Stimulated activated naive CD8-positive, alpha-beta T cell treated with anti-CD3 and anti-CD28 coated beads, Interleukin-15, amount 100 ng/mL, for 72 hours (primary cell): ENCODE data around the gene SUMO1.
"Not testable (repeated sequence)": the region's sequence is repeated elsewhere in the genome, so short reads cannot be mapped to it uniquely, and the experiment has no call there.

Experiments
- ATAC-seq: fragments of 150-1000 bp; cut with Tn5 transposase; 2 replicates; pipeline ENCODE4 v1.10.0; 2021; ENCODE audit warnings: mild to moderate bottlenecking, moderate library complexity
- DNase-seq, 2 donors: peaks; one replicate each; pipeline ENCODE4 v3.0.0; 2021 to 2022
- H3K27ac Mint-ChIP-seq, 2 donors: one replicate each; pipeline ENCODE4 v1.8.0; 2022; ENCODE audit warnings: mild to moderate bottlenecking in 2 of 2, mixed read lengths in 2 of 2, moderate library complexity in 2 of 2
- H3K27me3 Mint-ChIP-seq: one replicate; pipeline ENCODE4 v1.8.0; 2022; ENCODE audit warnings: mixed read lengths
- H3K4me1 Mint-ChIP-seq: one replicate; pipeline ENCODE4 v1.8.0; 2022; ENCODE audit warnings: mild to moderate bottlenecking, mixed read lengths
- H3K4me3 Mint-ChIP-seq, 2 donors: one replicate each; pipeline ENCODE4 v1.8.0; 2022; ENCODE audit warnings: mild to moderate bottlenecking in 2 of 2, mixed read lengths in 2 of 2, moderate library complexity in 1 of 2
- H3K9me3 Mint-ChIP-seq, 2 donors: one replicate each; pipeline ENCODE4 v1.8.0; 2022; ENCODE audit warnings: mixed read lengths in 2 of 2

SUMO1 gene

GRCh38 chr2:202238234-202239197, at the start of gene SUMO1:
Gene SUMO1 (minus strand): TSS chr2:202238597. CDS start chr2:202238451, 146 bp downstream.
- no peaks in the 10 kb centered on the region for H3K27me3 Mint-ChIP-seq
- peak; percentile 98 for ATAC-seq
- peak within 1 kb of the TSS; percentile 98 to 99 for H3K27ac Mint-ChIP-seq
- H3K9me3 Mint-ChIP-seq: no peaks in the 10 kb centered on the region
- H3K4me1 Mint-ChIP-seq: peaks cover 29% of the 10 kb centered on the region
- peak; percentile 83 to 91 for DNase-seq
- peak within 1 kb of the TSS; percentile 98 to 99 for H3K4me3 Mint-ChIP-seq

- H3K4me1 Mint-ChIP-seq: peaks cover 7% of the 10 kb centered on the region
- peak overlapping the region in 1 of 2 donors; percentile 76 for H3K27ac Mint-ChIP-seq
- H3K9me3 Mint-ChIP-seq: no peaks in the 10 kb centered on the region
- H3K27me3 Mint-ChIP-seq: no peaks in the 10 kb centered on the region
- ATAC-seq (no peak), DNase-seq (no peak)
- no peak overlapping the region for H3K4me3 Mint-ChIP-seq
Measured at GRCh38 chr2:202286595-202286994, 48.2 kb upstream of the SUMO1 start.

GRCh38 chr2:202278944-202279343, 40.5 kb upstream of the SUMO1 start:
- DNase-seq: no peak
- H3K4me1 Mint-ChIP-seq: peaks cover 38% of the 10 kb centered on the region
- no peak for ATAC-seq
- H3K9me3 Mint-ChIP-seq: no peaks in the 10 kb centered on the region
- H3K27me3 Mint-ChIP-seq: no peaks in the 10 kb centered on the region
- no peak overlapping the region for H3K4me3 Mint-ChIP-seq
- peak overlapping the region; percentile 97 to 98 for H3K27ac Mint-ChIP-seq

GRCh38 chr2:202278036-202278760, 39.8 kb upstream of the SUMO1 start:
- Mint-ChIP-seq H3K4me1 (peaks cover 38% of the 10 kb centered on the region), H3K4me3 (peak overlapping the region; percentile 48 to 79), H3K9me3 (no peaks in the 10 kb centered on the region), H3K27ac (peak overlapping the region; percentile 97 to 98), H3K27me3 (no peaks in the 10 kb centered on the region)
- DNase-seq: peak; percentile 46 to 58
- ATAC-seq: peak; percentile 95

GRCh38 chr2:202276078-202276720, 37.8 kb upstream of the SUMO1 start:
- peak overlapping the region; percentile 61 to 76 for H3K4me3 Mint-ChIP-seq
- H3K27me3 Mint-ChIP-seq, DNase-seq, H3K9me3 Mint-ChIP-seq: not testable (repeated sequence)
- H3K27ac Mint-ChIP-seq: peak overlapping the region; percentile 76 to 97
- peak; percentile 68 for ATAC-seq
- peaks cover 50% of the 10 kb centered on the region for H3K4me1 Mint-ChIP-seq

GRCh38 chr2:202270487-202270886, 32.1 kb upstream of the SUMO1 start:
- DNase-seq (no peak), ATAC-seq (no peak)
- Mint-ChIP-seq H3K9me3 (no peaks in the 10 kb centered on the region), H3K27ac (peak overlapping the region in 1 of 2 donors; percentile 89), H3K4me3 (peak overlapping the region; percentile 60 to 73), H3K4me1 (peaks cover 34% of the 10 kb centered on the region), H3K27me3 (no peaks in the 10 kb centered on the region)

GRCh38 chr2:202269585-202269984, 31.2 kb upstream of the SUMO1 start:
- Mint-ChIP-seq H3K9me3 (no peaks in the 10 kb centered on the region), H3K4me1 (peaks cover 32% of the 10 kb centered on the region), H3K27ac (peak overlapping the region in 1 of 2 donors; percentile 34), H3K4me3 (peak overlapping the region; percentile 57 to 73), H3K27me3 (no peaks in the 10 kb centered on the region)
- ATAC-seq (no peak), DNase-seq (no peak)

GRCh38 chr2:202267495-202267894, 29.1 kb upstream of the SUMO1 start:
- H3K4me3 Mint-ChIP-seq: peak overlapping the region in 1 of 2 donors; percentile 80
- peak; percentile 32 for ATAC-seq
- H3K27me3 Mint-ChIP-seq: no peaks in the 10 kb centered on the region
- DNase-seq: no peak
- H3K9me3 Mint-ChIP-seq: no peaks in the 10 kb centered on the region
- H3K4me1 Mint-ChIP-seq: peaks cover 40% of the 10 kb centered on the region
- H3K27ac Mint-ChIP-seq: peak overlapping the region; percentile 89 to 90

- peak within 1 kb of the TSS; percentile 78 to 86 for H3K27ac Mint-ChIP-seq
- no peaks in the 10 kb centered on the region for H3K27me3 Mint-ChIP-seq
- H3K9me3 Mint-ChIP-seq: no peaks in the 10 kb centered on the region
- DNase-seq (peak; percentile 88 to 93), ATAC-seq (peak; percentile 92)
- H3K4me1 Mint-ChIP-seq: peaks cover 26% of the 10 kb centered on the region
- H3K4me3 Mint-ChIP-seq: peak within 1 kb of the TSS; percentile 61 to 78
Measured at GRCh38 chr2:202265467-202266277, 27.3 kb upstream of the SUMO1 start, which contains the start of gene NOP58. Gene NOP58 (plus strand): TSS chr2:202265763. CDS start chr2:202265942, 179 bp downstream.

- no peak for DNase-seq
- H3K4me1 Mint-ChIP-seq: peaks cover 18% of the 10 kb centered on the region
- H3K9me3 Mint-ChIP-seq: no peaks in the 10 kb centered on the region
- no peak overlapping the region for H3K27ac Mint-ChIP-seq
- no peaks in the 10 kb centered on the region for H3K27me3 Mint-ChIP-seq
- H3K4me3 Mint-ChIP-seq: no peak overlapping the region
- no peak for ATAC-seq
Measured at GRCh38 chr2:202261531-202261930, 23.1 kb upstream of the SUMO1 start.

- no peaks in the 10 kb centered on the region for H3K27me3 Mint-ChIP-seq
- no peak overlapping the region for H3K27ac Mint-ChIP-seq
- no peak for DNase-seq
- H3K9me3 Mint-ChIP-seq: no peaks in the 10 kb centered on the region
- peaks cover 14% of the 10 kb centered on the region for H3K4me1 Mint-ChIP-seq
- ATAC-seq: no peak
- H3K4me3 Mint-ChIP-seq: no peak overlapping the region
Measured at GRCh38 chr2:202251494-202251893, 13.1 kb upstream of the SUMO1 start.

- Mint-ChIP-seq H3K27ac (peak overlapping the region in 1 of 2 donors; percentile 59), H3K27me3 (no peaks in the 10 kb centered on the region), H3K4me3 (peak overlapping the region; percentile 11 to 41), H3K9me3 (no peaks in the 10 kb centered on the region), H3K4me1 (peaks cover 14% of the 10 kb centered on the region)
- DNase-seq (no peak), ATAC-seq (peak; percentile 54)
Measured at GRCh38 chr2:202249521-202250253, 11.3 kb upstream of the SUMO1 start.

- H3K9me3 Mint-ChIP-seq, DNase-seq, ATAC-seq, H3K27me3 Mint-ChIP-seq, H3K27ac Mint-ChIP-seq, H3K4me3 Mint-ChIP-seq: not testable (repeated sequence)
- peaks cover 14% of the 10 kb centered on the region for H3K4me1 Mint-ChIP-seq
Measured at GRCh38 chr2:202247710-202248109, 9.3 kb upstream of the SUMO1 start.

GRCh38 chr2:202237787-202238233, 587 bp downstream of the SUMO1 start:
- no peak for DNase-seq
- ATAC-seq: peak; percentile 62
- Mint-ChIP-seq H3K27me3 (no peaks in the 10 kb centered on the region), H3K9me3 (no peaks in the 10 kb centered on the region), H3K4me1 (peaks cover 34% of the 10 kb centered on the region), H3K27ac (peak overlapping the region; percentile 96 to 97), H3K4me3 (peak overlapping the region; percentile 98 to 99)
